HFFc6 (cell line): Measurements from ENCODE around the gene CEP162. TPM values are rescaled to one million over a fixed set of nuclear protein-coding genes. Genes with fewer than 3 reads are reported as not detected.
"Not testable (repeated sequence)": the region's sequence is repeated elsewhere in the genome, so short reads cannot be mapped to it uniquely, and the experiment has no call there.

Source experiments
- DNase-seq: peaks from one replicate; pipeline ENCODE4 v3.0.0-alpha.2; 2018
- H3K27ac Mint-ChIP-seq: 2 replicates; pipeline ENCODE4 v1.8.0; 2020; ENCODE audit warnings: mild to moderate bottlenecking, mixed read lengths
- H3K27me3 Mint-ChIP-seq: 2 replicates; pipeline ENCODE4 v1.8.0; 2021; ENCODE audit warnings: mild to moderate bottlenecking, moderate library complexity, mixed read lengths; ENCODE audit not compliant: insufficient read depth
- H3K36me3 Mint-ChIP-seq: 2 replicates; pipeline ENCODE4 v1.8.0; 2021; ENCODE audit warnings: low read depth, mixed read lengths
- H3K4me1 Mint-ChIP-seq: 2 replicates; pipeline ENCODE4 v1.8.0; 2020; ENCODE audit warnings: low read depth, mixed read lengths
- H3K4me3 Mint-ChIP-seq: 2 replicates; pipeline ENCODE4 v1.8.0; 2020; ENCODE audit warnings: mild to moderate bottlenecking, moderate library complexity, mixed read lengths
- H3K9me3 Mint-ChIP-seq: 2 replicates; pipeline ENCODE4 v1.8.0; 2020; ENCODE audit warnings: mild to moderate bottlenecking, mixed read lengths
- CTCF ChIP-seq: fragments of 200-600 bp; sonication (generic); IDR thresholded peaks from 2 replicates; pipeline ENCODE4 v1.5.0; 2021; ENCODE audit warnings: antibody characterized with exemption, mild to moderate bottlenecking
- total RNA-seq, 6 experiments: library from RNA; stranded (reverse); fragmentation: NEBNext Ultra II Directional; extraction: Animal tissue kit (Norgen Biotek cat#: 25700); gene quantifications; 2 replicates in 1 of 6; 3 replicates in 5 of 6; pipeline ENCODE4 v1.2.3, GENCODE V29; 2021

The CEP162 gene
- total RNA-seq, 6 experiments from 2014 or later = 2.1 to 3.7 (median 3.1) TPM

DNA sequence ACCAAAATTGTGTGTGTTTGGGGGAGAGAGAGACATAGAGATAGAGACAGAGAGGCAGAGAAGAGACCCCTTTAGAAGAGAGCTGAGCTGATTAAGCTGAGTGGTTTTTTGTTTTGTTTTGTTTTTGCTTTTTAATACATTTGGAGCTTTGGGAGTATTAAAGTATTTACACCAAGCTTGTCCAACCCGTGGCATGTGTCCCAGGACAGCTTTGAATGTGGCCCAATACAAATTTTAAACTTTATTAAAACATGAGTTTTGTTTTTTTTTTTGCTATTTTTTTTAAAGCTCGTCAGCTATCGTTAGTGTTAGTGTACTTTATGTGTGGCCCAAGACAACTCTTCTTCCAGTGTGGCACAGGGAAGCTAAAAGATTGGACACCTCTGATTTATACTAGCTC lies 137.9 kb downstream of the CEP162 start:
- Mint-ChIP-seq H3K27ac (no peak overlapping the region), H3K4me3 (no peak overlapping the region), H3K27me3 (no peaks in the 10 kb centered on the region; the same call in 1 of the 2 replicates), H3K36me3 (peaks cover 4% of the 10 kb centered on the region; the same call in 1 of the 2 replicates), H3K4me1 (peaks cover 17% of the 10 kb centered on the region), H3K9me3 (0 out of 2 replicates have a peak, but pooled peaks cover 4% of the 10 kb centered on the region)
- no peak for DNase-seq
- TF ChIP-seq CTCF = no peak

DNA sequence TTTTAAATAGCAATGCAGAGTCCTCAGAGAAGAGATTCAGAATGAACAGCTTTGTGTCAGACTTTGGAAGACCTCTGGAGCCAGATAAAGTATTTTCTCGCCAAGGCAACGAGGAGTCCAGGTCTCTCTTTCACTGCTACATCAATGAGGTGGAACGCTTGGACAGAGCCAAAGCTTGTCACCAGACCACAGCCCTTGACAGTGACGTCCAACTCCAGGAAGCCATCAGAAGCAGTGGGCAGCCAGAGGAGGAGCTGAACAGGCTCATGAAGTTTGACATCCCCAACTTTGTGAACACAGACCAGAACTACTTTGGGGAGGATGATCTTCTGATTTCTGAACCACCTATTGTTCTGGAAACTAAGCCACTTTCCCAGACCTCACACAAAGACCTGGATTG lies 138.4 kb downstream of the CEP162 start:
- no peak overlapping the region for H3K27ac Mint-ChIP-seq
- H3K4me1 Mint-ChIP-seq = peaks cover 13% of the 10 kb centered on the region
- peaks cover 4% of the 10 kb centered on the region; the same call in 1 of the 2 replicates for H3K36me3 Mint-ChIP-seq
- TF ChIP-seq CTCF = no peak
- H3K9me3 Mint-ChIP-seq = 0 out of 2 replicates have a peak, but pooled peaks cover 4% of the 10 kb centered on the region
- H3K4me3 Mint-ChIP-seq = no peak overlapping the region
- H3K27me3 Mint-ChIP-seq = no peaks in the 10 kb centered on the region; the same call in 1 of the 2 replicates
- no peak for DNase-seq

- TF ChIP-seq CTCF = no peak
- no peaks in the 10 kb centered on the region; the same call in 1 of the 2 replicates for H3K27me3 Mint-ChIP-seq
- no peaks in the 10 kb centered on the region for H3K9me3 Mint-ChIP-seq
These were observed 140.7 kb downstream of the CEP162 start for GRCh38 chr6:84086545-84087429.

DNA sequence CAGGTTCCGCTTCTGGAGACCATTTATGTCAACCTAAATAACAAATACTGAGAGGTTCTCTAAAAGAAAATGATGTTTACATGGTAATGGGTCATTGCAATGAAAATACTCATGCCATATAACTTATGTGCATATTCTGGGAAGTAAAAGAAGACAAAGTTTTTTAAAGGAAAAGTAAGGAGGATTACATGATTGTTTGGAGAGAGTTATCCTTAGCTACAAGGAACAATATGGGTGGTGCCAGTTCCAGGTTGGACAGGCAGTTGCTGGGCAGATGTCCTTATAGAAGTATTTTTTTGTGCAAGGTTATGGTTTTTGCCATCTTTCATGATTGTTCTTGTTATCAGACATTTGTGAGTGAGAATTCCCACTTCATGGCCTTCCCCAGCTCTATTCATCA lies 141.4 kb downstream of the CEP162 start:
- Mint-ChIP-seq H3K27me3 (no peaks in the 10 kb centered on the region; the same call in 1 of the 2 replicates), H3K4me3 (no peak overlapping the region), H3K27ac (no peak overlapping the region), H3K36me3 (no peaks in the 10 kb centered on the region), H3K4me1 (no peaks in the 10 kb centered on the region), H3K9me3 (no peaks in the 10 kb centered on the region)
- no peak for DNase-seq
- no peak for TF ChIP-seq CTCF

More at GRCh38 chr6:84086545-84087429, 140.7 kb downstream of the CEP162 start:
- no peaks in the 10 kb centered on the region for H3K36me3 Mint-ChIP-seq
- H3K4me3 Mint-ChIP-seq = no peak overlapping the region
- no peak overlapping the region for H3K27ac Mint-ChIP-seq
- DNase-seq = no peak
- no peaks in the 10 kb centered on the region for H3K4me1 Mint-ChIP-seq

DNA sequence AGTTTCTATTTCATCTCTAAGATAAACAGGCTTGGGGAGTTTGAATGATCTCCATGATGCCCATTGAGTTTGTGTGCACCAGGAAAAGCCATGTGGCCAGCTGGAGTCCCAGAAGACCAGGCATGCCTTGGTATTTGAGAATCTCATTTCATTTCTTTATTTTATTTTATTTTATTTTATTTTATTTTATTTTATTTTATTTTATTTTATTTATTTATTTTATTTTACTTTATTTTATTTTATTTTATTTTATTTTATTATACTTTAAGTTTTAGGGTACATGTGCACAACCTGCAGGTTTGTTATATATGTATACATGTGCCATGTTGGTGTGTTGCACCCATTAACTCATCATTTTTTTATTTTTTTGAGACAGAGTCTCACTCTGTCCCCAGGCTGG lies 142.7 kb downstream of the CEP162 start:
- not testable (repeated sequence) for H3K36me3 Mint-ChIP-seq, H3K27ac Mint-ChIP-seq, H3K9me3 Mint-ChIP-seq, H3K4me3 Mint-ChIP-seq, DNase-seq, H3K27me3 Mint-ChIP-seq, H3K4me1 Mint-ChIP-seq

- no peaks in the 10 kb centered on the region for H3K9me3 Mint-ChIP-seq
- H3K27ac Mint-ChIP-seq = no peak overlapping the region
- 0 out of 2 replicates have a peak overlapping the region, but pooled peaks have one; percentile 10 for H3K4me3 Mint-ChIP-seq
- DNase-seq = no peak
- H3K27me3 Mint-ChIP-seq = no peaks in the 10 kb centered on the region; the same call in 1 of the 2 replicates
- no peaks in the 10 kb centered on the region for H3K4me1 Mint-ChIP-seq
- H3K36me3 Mint-ChIP-seq = no peaks in the 10 kb centered on the region
- TF ChIP-seq CTCF = no peak
These were observed 144.7 kb downstream of the CEP162 start for GRCh38 chr6:84082689-84083265.
